HTR-8/SVneo (cell line): ENCODE measurements around the gene PPAN.

Experiments
- DNase-seq: peaks from one replicate; pipeline ENCODE4 v3.0.0; 2011; ENCODE audit warnings: low spot score, mixed read lengths; ENCODE audit not compliant: insufficient read length
- FAIRE-seq: peaks from 2 replicates; lab custom pipeline; 2011; peaks lifted over from hg19 to GRCh38; lab: Jason Lieb, UNC

Gene PPAN

DNA sequence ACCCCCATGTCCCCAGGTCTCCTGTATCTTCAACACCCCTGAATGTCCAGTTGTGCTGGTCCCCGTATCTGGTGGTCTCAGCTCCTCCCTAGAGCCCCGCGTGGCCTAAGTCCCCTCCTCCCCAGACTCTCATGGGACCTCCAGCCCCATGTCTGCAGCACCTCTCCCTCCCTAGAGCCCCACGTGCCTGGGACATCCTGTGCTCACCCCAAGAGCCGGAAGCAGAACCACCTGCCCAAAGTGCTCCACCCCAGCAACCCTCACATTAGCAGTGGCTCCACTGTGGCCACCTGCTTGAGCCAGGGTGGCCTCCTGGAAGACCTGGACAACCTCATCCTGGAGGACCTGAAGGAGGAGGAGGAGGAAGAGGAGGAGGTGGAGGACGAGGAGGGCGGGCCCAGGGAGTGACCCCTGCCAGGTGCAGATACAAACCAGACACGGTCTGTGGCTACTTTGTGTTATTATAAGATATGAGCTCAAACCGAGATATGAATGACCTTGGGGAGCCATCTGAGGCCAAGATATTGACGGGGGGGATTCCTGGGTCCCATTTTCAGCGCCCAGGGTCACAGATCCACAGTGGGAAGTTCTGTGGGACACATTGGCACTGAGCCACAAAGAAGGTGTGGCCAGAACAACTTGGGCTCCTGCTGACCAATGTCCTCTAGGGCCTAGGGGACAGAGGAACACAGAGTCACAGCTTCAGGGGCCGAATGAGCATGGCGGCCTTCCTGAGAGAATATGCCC lies 14.1 kb upstream of the PPAN start:
- FAIRE-seq (no peak), DNase-seq (no peak)

DNA sequence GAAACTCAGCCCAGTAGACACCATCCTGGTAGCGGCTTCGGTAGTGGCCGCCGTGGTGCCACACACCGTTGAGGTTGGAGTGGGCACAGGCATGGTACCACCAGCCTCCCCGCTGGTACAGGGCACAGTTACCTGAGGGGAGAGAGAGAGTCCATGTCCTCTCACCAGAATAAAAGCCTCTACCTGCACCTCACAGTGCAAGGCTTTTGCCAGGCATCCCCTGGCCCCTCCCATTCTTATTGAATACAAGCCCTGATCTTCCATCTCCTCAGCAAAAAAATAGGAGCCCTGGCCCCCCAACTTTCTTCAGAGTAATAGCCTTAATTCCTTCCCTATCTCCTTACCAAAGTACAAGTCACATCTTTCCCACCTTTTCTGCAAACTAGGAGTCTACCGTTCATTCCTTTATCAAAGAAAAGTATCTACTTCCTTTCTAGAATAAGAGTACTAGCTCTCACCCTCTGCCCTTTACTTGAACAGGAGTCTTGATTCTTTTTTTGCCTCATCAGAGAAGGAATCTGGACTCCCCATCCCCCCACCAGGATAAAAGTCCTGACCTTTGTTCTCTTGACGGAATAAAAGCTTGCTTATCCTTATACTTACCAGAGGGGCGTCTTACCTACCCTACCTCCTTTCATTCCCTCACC lies 13.4 kb upstream of the PPAN start:
- FAIRE-seq: no peak
- no peak for DNase-seq

DNA sequence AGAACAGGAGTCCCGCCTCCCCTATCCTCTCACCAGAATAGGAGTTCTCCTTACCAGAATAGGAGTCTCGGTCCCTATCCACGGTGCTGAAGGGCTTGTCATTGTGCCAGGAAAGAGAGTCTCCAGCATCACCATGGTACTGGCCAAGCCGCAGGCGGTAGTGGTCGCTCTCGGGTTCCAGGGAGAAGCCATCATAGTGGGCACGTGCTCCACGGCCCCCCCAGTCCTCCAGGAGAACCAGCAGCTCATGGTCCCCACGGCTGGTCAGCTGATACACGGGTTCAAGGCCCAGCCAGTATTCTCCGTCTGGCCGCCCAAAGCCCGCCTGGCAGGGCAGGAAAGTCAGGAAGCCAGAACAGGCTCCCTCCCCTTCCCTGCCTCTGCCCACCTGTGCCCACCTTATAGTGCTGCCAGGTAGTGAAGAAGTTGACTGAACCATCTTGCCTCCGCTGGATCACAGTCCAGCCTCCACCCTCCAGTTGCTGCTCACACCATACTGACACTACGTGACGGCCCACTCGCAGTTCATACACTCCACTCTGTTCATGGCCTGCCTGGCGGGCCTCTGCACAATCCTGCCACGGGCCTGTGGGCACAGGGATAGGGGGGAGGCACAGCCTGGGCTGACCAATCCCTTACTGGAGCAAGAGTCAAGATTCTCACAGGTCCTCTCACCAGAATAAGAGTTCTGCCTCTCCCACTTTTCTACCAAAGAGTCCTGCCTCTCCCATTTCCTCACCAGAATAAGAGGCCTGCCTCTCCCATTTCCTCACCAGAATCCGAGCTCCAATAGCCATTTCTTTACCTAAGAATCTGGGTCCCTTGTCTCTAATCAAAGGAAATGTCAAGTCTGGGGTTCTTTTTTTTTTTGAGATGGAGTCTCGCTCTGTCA lies 12.6 kb upstream of the PPAN start:
- DNase-seq (no peak), FAIRE-seq (no peak)

GRCh38 chr19:10095622-10095947 lies 10.6 kb upstream of the PPAN start:
- no peak for DNase-seq
- no peak for FAIRE-seq

- peak; percentile 96 for DNase-seq
- FAIRE-seq: peak; percentile 99
These were observed 10.1 kb upstream of the PPAN start for GRCh38 chr19:10095948-10096614.

DNA sequence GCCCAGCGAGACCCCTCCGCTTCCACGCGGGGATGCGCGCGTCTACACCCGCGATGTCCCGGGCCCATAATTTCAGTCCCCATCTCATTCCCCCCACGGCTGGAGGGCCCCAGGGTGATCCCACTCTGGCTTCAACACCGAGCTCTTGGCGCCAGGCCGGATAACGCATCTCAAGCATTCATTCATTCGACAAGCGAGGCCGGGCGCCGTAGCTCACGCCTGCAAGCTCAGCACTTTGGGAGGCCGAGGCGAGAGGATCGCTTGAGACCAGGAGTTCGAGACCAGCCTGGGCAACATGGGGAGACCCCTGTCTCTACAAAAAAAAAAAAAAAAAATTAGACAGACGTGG lies 9.6 kb upstream of the PPAN start:
- FAIRE-seq: no peak
- DNase-seq: no peak

GRCh38 chr19:10100163-10100785 lies 5.9 kb upstream of the PPAN start:
- DNase-seq: no peak
- FAIRE-seq: no peak

DNA sequence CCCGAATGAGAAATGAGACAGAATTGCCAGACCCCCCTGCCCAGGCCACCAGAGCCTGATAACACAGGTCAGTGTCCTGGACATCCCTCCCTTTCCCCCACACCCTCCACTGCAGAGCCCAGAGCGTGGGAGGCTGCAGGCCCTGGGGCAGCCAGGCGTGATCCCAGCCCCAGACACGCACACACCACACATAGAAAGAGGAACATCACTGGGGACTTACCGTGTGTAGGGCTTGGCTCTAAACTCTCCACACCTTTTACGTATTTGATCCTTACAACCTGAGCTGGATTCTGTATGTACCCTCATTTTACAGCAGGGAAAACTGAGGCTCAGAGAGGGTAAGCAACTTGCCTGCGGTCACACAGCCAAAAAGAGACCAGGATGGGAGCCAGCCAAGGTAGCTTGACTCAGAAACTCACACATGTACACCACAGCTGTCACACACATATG lies 3.4 kb upstream of the PPAN start:
- DNase-seq (no peak), FAIRE-seq (no peak)

DNA sequence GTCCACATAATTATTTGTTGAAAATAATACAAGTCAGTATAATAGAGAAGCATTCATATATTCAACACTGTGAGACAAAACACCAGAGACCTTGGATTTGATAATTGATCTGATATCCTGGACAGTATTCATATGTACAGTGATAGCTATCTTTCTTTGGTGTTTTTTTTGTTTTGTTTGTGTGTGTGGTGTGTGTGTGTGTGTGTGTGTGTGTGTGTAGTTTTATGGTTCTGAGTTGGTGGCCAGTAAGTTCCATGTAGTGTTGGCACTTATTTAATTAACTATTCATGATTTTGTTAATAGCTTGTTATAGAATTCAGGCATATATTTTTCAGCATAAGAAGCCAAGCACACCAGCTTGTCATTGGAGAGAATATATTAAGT lies 2.0 kb upstream of the PPAN start:
- FAIRE-seq: no peak

GRCh38 chr19:10104665-10105508 lies 1.3 kb upstream of the PPAN start:
- DNase-seq: no peak

More for the DNA sequence above, 2.0 kb upstream of the PPAN start:
- no peak for DNase-seq

GRCh38 chr19:10105509-10106099 lies 558 bp upstream of the PPAN start:
- no peak for DNase-seq
- FAIRE-seq: no peak

More at GRCh38 chr19:10104665-10105508, 1.3 kb upstream of the PPAN start:
- FAIRE-seq: no peak

- no peak for FAIRE-seq
- no peak for DNase-seq
These were observed 1.1 kb downstream of the PPAN start for GRCh38 chr19:10107254-10107653.

DNA sequence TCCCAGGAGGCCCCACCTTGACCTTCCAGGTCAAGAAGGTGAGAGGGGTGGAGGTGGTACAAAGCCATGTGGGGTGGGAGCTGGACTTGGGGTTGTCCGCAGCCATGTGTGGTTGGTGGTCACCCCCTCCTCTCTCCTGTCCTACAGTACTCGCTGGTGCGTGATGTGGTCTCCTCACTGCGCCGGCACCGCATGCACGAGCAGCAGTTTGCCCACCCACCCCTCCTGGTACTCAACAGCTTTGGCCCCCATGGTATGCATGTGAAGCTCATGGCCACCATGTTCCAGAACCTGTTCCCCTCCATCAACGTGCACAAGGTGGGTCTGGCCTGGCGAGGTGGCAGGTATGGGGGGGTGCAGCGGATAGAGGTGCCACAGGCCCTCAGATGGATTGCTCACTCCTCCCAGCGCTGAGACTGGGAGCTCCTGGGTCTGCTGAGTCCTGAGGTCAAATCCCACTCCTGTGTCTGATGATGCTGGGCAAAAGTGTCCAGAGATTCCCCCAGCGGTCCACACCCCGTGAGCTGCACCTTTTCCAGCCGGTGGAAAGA lies 1.7 kb downstream of the PPAN start:
- no peak for DNase-seq
- FAIRE-seq: no peak

DNA sequence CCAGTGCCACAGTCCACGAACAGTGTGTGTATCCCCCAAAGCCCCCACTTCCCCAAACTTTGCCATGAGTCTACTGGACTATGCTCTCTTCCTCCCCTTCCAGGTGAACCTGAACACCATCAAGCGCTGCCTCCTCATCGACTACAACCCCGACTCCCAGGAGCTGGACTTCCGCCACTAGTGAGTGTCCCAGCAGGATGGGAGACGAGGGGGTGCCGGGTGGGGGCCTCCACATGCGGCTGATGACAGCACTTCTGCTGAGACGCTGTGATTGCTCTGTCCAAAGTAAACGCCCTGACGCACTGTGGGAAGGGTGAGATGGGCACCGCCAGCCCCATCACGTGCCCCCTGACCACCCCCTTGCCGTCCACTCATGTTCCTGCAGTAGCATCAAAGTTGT lies 3.4 kb downstream of the PPAN start:
- FAIRE-seq (no peak), DNase-seq (no peak)

DNA sequence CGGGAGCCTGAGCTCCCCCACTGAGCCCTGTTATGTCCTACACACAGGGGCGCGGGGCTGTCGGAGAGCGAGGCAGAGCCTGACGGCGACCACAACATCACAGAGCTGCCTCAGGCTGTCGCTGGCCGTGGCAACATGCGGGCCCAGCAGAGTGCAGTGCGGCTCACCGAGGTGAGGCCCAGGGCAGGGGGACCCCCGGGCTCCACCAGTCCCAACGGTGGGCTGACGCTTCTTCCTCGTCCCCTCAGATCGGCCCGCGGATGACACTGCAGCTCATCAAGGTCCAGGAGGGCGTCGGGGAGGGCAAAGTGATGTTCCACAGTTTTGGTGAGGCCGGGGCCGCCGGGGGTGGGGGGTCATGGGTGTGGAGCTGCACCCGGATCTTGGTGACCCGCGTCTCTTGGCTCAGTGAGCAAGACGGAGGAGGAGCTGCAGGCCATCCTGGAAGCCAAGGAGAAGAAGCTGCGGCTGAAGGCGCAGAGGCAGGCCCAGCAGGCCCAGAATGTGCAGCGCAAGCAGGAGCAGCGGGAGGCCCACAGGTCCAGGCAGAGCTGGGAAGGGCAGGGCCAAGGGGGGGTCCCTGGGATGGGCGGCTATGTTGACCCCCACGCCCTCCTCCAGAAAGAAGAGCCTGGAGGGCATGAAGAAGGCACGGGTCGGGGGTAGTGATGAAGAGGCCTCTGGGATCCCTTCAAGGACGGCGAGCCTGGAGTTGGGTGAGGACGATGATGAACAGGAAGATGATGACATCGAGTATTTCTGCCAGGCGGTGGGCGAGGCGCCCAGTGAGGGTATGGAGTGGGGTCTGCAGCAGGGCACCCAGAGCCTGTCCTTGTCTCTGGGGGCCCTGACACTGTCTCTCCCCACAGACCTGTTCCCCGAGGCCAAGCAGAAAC lies 4.2 kb downstream of the PPAN start:
- no peak for FAIRE-seq
- no peak for DNase-seq

- DNase-seq: no peak
- FAIRE-seq: no peak
These were observed 4.8 kb downstream of the PPAN start for GRCh38 chr19:10110972-10111317.

DNA sequence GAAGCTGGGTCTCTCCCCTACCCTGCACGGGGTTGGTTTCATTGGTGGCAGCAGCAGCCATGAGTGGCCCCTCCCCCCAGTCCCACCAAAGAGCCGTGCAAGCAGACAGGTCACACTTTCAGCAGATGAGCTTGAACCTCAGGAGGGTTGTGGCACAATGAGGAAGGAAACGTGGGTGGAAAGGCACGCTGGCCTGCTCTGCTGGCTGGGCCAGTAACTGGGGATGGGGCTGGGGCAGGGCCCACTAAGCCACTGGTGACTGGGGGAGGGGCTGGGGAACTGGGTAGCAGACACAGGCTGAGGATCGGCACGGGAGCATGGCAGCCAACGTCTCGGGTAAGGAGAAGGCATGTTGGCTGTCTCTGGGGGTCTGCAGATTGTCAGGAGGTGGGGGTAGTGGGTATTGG lies 5.2 kb downstream of the PPAN start, which contains the start of gene P2RY11:
TSS of gene P2RY11 (plus strand) at position 289 of the 407 bp plus-strand sequence. CDS start at position 318, 29 bp downstream.
- no peak for DNase-seq

More for the DNA sequence above, 5.2 kb downstream of the PPAN start, which contains the start of gene P2RY11:
- no peak for FAIRE-seq
